HCT116 (cell line): ENCODE results near the gene CELSR3. TPM values are rescaled to one million over a fixed set of nuclear protein-coding genes. Genes with fewer than 3 reads are reported as not detected.

Source experiments
- ATAC-seq: fragments of 200-7000 bp; cut with Tn5 transposase; 2 replicates; pipeline ENCODE4 v1.9.1; 2020; ENCODE audit warnings: mild to moderate bottlenecking, moderate library complexity
- BruUV-seq: library from RNA; stranded (reverse); fragments of 400-500 nt; replicated peaks from 2 replicates; lab custom pipeline; 2021; lab: Mats Ljungman, UMichigan
- CTCF ChIA-PET: fragments of 300-600 bp; sonication (Branson Sonifier 250); formaldehyde crosslinking; loops from one replicate; lab custom pipeline; 2021; ENCODE audit warnings: antibody characterized with exemption; lab: Charles Lee
- POLR2A ChIA-PET: fragments of 300-600, 350-600 bp; sonication (Branson Sonifier 250); formaldehyde crosslinking; loops from one replicate; lab custom pipeline; 2021; ENCODE audit warnings: antibody characterized with exemption; lab: Charles Lee
- RAD21 ChIA-PET, 2 experiments: fragments of 300-600 bp; sonication (Branson Sonifier 250); formaldehyde crosslinking; loops; one replicate each; lab custom pipeline; 2023; ENCODE audit warnings: low total read pairs in 2 of 2; ENCODE audit not compliant: uncharacterized antibody in 2 of 2, unreplicated experiment in 2 of 2, low non-redundant PET in 1 of 2; lab: Charles Lee
- DNase-seq: peaks from one replicate; pipeline ENCODE4 v3.0.0-alpha.2; 2010; ENCODE audit warnings: low read depth, low spot score
- H2AFZ ChIP-seq: fragments of 200-600 bp; shearing (Covaris generic), sonication (generic); 2 replicates; pipeline ENCODE4 v1.6.1; 2017; ENCODE audit warnings: low read depth, mixed run types, mixed read lengths, antibody characterized with exemption, low read length; ENCODE audit not compliant: poor library complexity, severe bottlenecking
- H3K27ac ChIP-seq: 2 replicates; pipeline ENCODE4 v1.5.1; 2012; ENCODE audit warnings: low read depth, low read length
- H3K27me3 ChIP-seq: fragments of 200-600 bp; sonication (generic); 2 replicates; pipeline ENCODE4 v1.6.1; 2016; ENCODE audit warnings: mixed run types, low read length, mixed read lengths; ENCODE audit not compliant: insufficient read depth
- H3K36me3 ChIP-seq, 2 experiments: fragments of 200-500 bp in 1 of 2; fragments of 200-600 bp in 1 of 2; sonication (Bioruptor generic) in 1 of 2; sonication (generic) in 1 of 2; 2 replicates each; pipeline versions ENCODE4 v1.5.1 to v1.6.1; 2014 to 2016; ENCODE audit warnings: low read length in 2 of 2, inconsistent platforms in 1 of 2, mixed read lengths in 1 of 2, mixed run types in 1 of 2; ENCODE audit not compliant: insufficient read depth in 2 of 2, control insufficient read depth in 1 of 2
- H3K4me1 ChIP-seq, 2 experiments: fragments of 200-600 bp in 1 of 2; sonication (generic) in 1 of 2; 2 replicates each; pipeline versions ENCODE4 v1.5.1 to v1.6.1; 2012 to 2017; ENCODE audit warnings: low read length in 2 of 2, inconsistent platforms in 1 of 2, mild to moderate bottlenecking in 1 of 2, mixed read lengths in 1 of 2, mixed run types in 1 of 2, moderate library complexity in 1 of 2; ENCODE audit not compliant: insufficient read depth in 2 of 2, control insufficient read depth in 1 of 2
- H3K4me2 ChIP-seq: fragments of 200-600 bp; sonication (generic); 2 replicates; pipeline ENCODE4 v1.6.1; 2017; ENCODE audit warnings: mixed run types, low read length, mixed read lengths
- H3K4me3 ChIP-seq, 2 experiments: fragments of 200-600 bp in 1 of 2; sonication (generic) in 1 of 2; replicated peaks in 1 of 2; 2 replicates each; pipeline ENCODE4 v1.5.1; 2011 to 2016; ENCODE audit warnings: low read length in 2 of 2, control low read depth in 1 of 2, low read depth in 1 of 2, mild to moderate bottlenecking in 1 of 2, mixed read lengths in 1 of 2, mixed run types in 1 of 2
- H3K79me2 ChIP-seq: fragments of 200-600 bp; sonication (generic); 2 replicates; pipeline ENCODE4 v1.6.1; 2017; ENCODE audit warnings: mild to moderate bottlenecking, mixed run types, low read length, moderate library complexity, mixed read lengths; ENCODE audit not compliant: insufficient read depth
- H3K9ac ChIP-seq: fragments of 200-600 bp; sonication (generic); 2 replicates; pipeline ENCODE4 v1.6.1; 2016; ENCODE audit warnings: low read length, mixed read lengths
- H3K9me2 ChIP-seq: fragments of 200-600 bp; sonication (generic), shearing (Covaris generic); 2 replicates; pipeline ENCODE4 v1.6.1; 2017; ENCODE audit warnings: mixed run types, mild to moderate bottlenecking, moderate library complexity; ENCODE audit not compliant: insufficient read depth
- H3K9me3 ChIP-seq, 2 experiments: fragments of 200-500 bp in 1 of 2; fragments of 200-600 bp in 1 of 2; sonication (Bioruptor generic) in 1 of 2; sonication (generic) in 1 of 2; 2 replicates each; pipeline ENCODE4 v1.6.1; 2014 to 2017; ENCODE audit warnings: low read length in 2 of 2, mixed read lengths in 2 of 2, inconsistent platforms in 1 of 2, low read depth in 1 of 2, mild to moderate bottlenecking in 1 of 2, mixed run types in 1 of 2, moderate library complexity in 1 of 2; ENCODE audit not compliant: control insufficient read depth in 1 of 2, insufficient read depth in 1 of 2
- H4K20me1 ChIP-seq: fragments of 200-600 bp; sonication (generic), shearing (Covaris generic); 2 replicates; pipeline ENCODE4 v1.6.1; 2017; ENCODE audit warnings: mixed run types, mild to moderate bottlenecking, moderate library complexity; ENCODE audit not compliant: insufficient read depth
- ATF3 ChIP-seq: IDR thresholded peaks from 2 replicates; pipeline ENCODE4 v1.6.1; 2012
- ELF1 ChIP-seq: IDR thresholded peaks from 2 replicates; pipeline ENCODE4 v1.6.1; 2012; ENCODE audit warnings: low read depth, borderline replicate concordance
- MAX ChIP-seq: IDR thresholded peaks from 2 replicates; pipeline ENCODE4 v1.6.1; 2012
- ZNF274 ChIP-seq: fragments of 200-500 bp; sonication (Bioruptor generic); IDR thresholded peaks from 2 replicates; pipeline ENCODE4 v1.6.1; 2014; ENCODE audit warnings: mild to moderate bottlenecking, low read depth, low read length, inconsistent platforms
- intact Hi-C: fragments of 100-400 bp; cut with micrococcal nuclease; formaldehyde crosslinking; loops from 2 replicates; pipeline ENCODE4 v1.10.0; 2022
- total RNA-seq: library from RNA; stranded (reverse); gene quantifications from one replicate; pipeline ENCODE4 v1.2.1, GENCODE V29; 2021; ENCODE audit not compliant: unreplicated experiment
- TF ChIP-seq, protein P1 (sequence below): IDR thresholded peaks from 2 replicates; pipeline ENCODE4 v1.6.1; 2011; ENCODE audit warnings: mild to moderate bottlenecking, low read length, moderate library complexity; ENCODE audit not compliant: insufficient replicate concordance; ENCODE audit errors: extremely low read depth

Gene CELSR3
- total RNA-seq, 1 experiment from 2014 or later = 7.8 TPM

GRCh38 chr3:48686538-48687219 is 24.0 kb upstream of the CELSR3 start:
- peaks cover 13 to 19% of the 10 kb centered on the region in 2 experiments for H3K4me1 ChIP-seq
- BruUV-seq = no TSS peak
- no peak overlapping the region for H3K4me3 ChIP-seq
- H3K27ac ChIP-seq = peak overlapping the region; percentile 91
- POLR2A ChIA-PET = interaction anchor here (0.7 to 1.5 kb wide), 2 partner anchors 12 to 23 kb away, joined by 3 read pairs; no protein-coding TSS in a partner anchor
- CTCF ChIA-PET = interaction anchor here (0.6 to 2.0 kb wide), 6 partner anchors 9 to 265 kb away, joined by 3 to 8 read pairs (median 6); partner anchors contain the start of gene CELSR3
- no peaks in the 10 kb centered on the region for H3K9me2 ChIP-seq
- H3K79me2 ChIP-seq = peaks cover 39% of the 10 kb centered on the region
- H3K4me2 ChIP-seq = no peak overlapping the region
- H3K9ac ChIP-seq = no peak overlapping the region
- no peak for DNase-seq
- H3K36me3 ChIP-seq = peaks cover 28 to 39% of the 10 kb centered on the region in 2 experiments
- intact Hi-C loops = loop anchor here (5.0 kb wide), 1 partner anchor 266 kb away; no protein-coding TSS in a partner anchor
- no peaks in the 10 kb centered on the region for H4K20me1 ChIP-seq
- H2AFZ ChIP-seq = no peak overlapping the region
- no peak for ATAC-seq
- no peaks in the 10 kb centered on the region for H3K27me3 ChIP-seq
- TF ChIP-seq MAX (no peak), ELF1 (no peak), ZNF274 (no peak), ATF3 (no peak)
- TF ChIP-seq, protein P1, sequence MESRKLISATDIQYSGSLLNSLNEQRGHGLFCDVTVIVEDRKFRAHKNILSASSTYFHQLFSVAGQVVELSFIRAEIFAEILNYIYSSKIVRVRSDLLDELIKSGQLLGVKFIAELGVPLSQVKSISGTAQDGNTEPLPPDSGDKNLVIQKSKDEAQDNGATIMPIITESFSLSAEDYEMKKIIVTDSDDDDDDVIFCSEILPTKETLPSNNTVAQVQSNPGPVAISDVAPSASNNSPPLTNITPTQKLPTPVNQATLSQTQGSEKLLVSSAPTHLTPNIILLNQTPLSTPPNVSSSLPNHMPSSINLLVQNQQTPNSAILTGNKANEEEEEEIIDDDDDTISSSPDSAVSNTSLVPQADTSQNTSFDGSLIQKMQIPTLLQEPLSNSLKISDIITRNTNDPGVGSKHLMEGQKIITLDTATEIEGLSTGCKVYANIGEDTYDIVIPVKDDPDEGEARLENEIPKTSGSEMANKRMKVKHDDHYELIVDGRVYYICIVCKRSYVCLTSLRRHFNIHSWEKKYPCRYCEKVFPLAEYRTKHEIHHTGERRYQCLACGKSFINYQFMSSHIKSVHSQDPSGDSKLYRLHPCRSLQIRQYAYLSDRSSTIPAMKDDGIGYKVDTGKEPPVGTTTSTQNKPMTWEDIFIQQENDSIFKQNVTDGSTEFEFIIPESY = no peak
- TF ChIP-seq, all 23 proteins: peak for 0
- RAD21 ChIA-PET = no interaction called here
- H3K9me3 ChIP-seq = no peaks in the 10 kb centered on the region
